Measurements from ENCODE around the gene EPB41L4A. TPM values are rescaled to one million over a fixed set of nuclear protein-coding genes. Genes with fewer than 3 reads are reported as not detected.
A peak's percentile ranks its signal among the peaks of the same experiment; 100 is the strongest.
"Not testable (repeated sequence)": the region's sequence is repeated elsewhere in the genome, so short reads cannot be mapped to it uniquely, and the experiment has no call there.

The EPB41L4A gene
- total and polyA plus RNA-seq, 2 experiments from 2014 or later = 9.5 to 12.9 TPM

GRCh38 chr5:112227911-112228631, 191.0 kb downstream of the EPB41L4A start:
- Histone ChIP-seq H3K27ac (no peak overlapping the region), H3K79me2 (no peaks in the 10 kb centered on the region), H3K4me3 (no peak overlapping the region), H3K27me3 (no peaks in the 10 kb centered on the region), H3K9me2 (replicated peaks; ENCODE audit: insufficient read depth) (no peaks in the 10 kb centered on the region), H3K4me2 (peak overlapping the region; percentile 57), H2AFZ (no peak overlapping the region), H3K4me1 (ENCODE audit: insufficient read depth) (no peaks in the 10 kb centered on the region), H3K9me3 (ENCODE audit: low read depth) (no peaks in the 10 kb centered on the region), H4K20me1 (ENCODE audit: insufficient read depth, poor library complexity, severe bottlenecking) (no peaks in the 10 kb centered on the region), H3K36me3 (replicated peaks; ENCODE audit: insufficient read depth, low read depth) (no peaks in the 10 kb centered on the region)
- no peak for DNase-seq (ENCODE audit: low spot score)
- WGBS (ENCODE audit: low lambda C conversion rate, missing lambda C conversion rate) = 77% methylated on average over 4 of the region's 4 CpGs
- TF ChIP-seq EZH2 (IDR thresholded peaks at IDR 0.05; ENCODE audit: borderline replicate concordance) (no peak), CTCF (IDR thresholded peaks at IDR 0.05; ENCODE audit: poor library complexity) (no peak), EZH2phosphoT487 (IDR thresholded peaks at IDR 0.05; ENCODE audit: low read depth, severe bottlenecking, unreplicated experiment) (no peak)

GRCh38 chr5:112226215-112226614, 192.9 kb downstream of the EPB41L4A start:
- no peaks in the 10 kb centered on the region for H3K27me3 ChIP-seq
- H3K9me3 ChIP-seq (ENCODE audit: low read depth) = no peaks in the 10 kb centered on the region
- DNase-seq (ENCODE audit: low spot score) = no peak
- H3K36me3 ChIP-seq (replicated peaks; ENCODE audit: insufficient read depth, low read depth) = no peaks in the 10 kb centered on the region
- H4K20me1 ChIP-seq (ENCODE audit: insufficient read depth, poor library complexity, severe bottlenecking) = no peaks in the 10 kb centered on the region
- no peak overlapping the region for H3K27ac ChIP-seq
- H3K4me3 ChIP-seq = no peak overlapping the region
- H2AFZ ChIP-seq = no peak overlapping the region
- 95% methylated on average over 3 of the region's 3 CpGs for WGBS (ENCODE audit: low lambda C conversion rate, missing lambda C conversion rate)
- no peak overlapping the region for H3K4me2 ChIP-seq
- TF ChIP-seq EZH2phosphoT487 (IDR thresholded peaks at IDR 0.05; ENCODE audit: low read depth, severe bottlenecking, unreplicated experiment) (no peak), EZH2 (IDR thresholded peaks at IDR 0.05; ENCODE audit: borderline replicate concordance) (no peak), CTCF (IDR thresholded peaks at IDR 0.05; ENCODE audit: poor library complexity) (no peak)
- H3K79me2 ChIP-seq = no peaks in the 10 kb centered on the region
- no peaks in the 10 kb centered on the region for H3K9me2 ChIP-seq (replicated peaks; ENCODE audit: insufficient read depth)
- peaks cover 11% of the 10 kb centered on the region for H3K4me1 ChIP-seq (ENCODE audit: insufficient read depth)

GRCh38 chr5:112222997-112223396, 196.1 kb downstream of the EPB41L4A start:
- H3K27me3 ChIP-seq; H2AFZ ChIP-seq; H3K4me3 ChIP-seq; H4K20me1 ChIP-seq (ENCODE audit: insufficient read depth, poor library complexity, severe bottlenecking); H3K9me3 ChIP-seq (ENCODE audit: low read depth); H3K79me2 ChIP-seq; H3K9me2 ChIP-seq (replicated peaks; ENCODE audit: insufficient read depth); DNase-seq (ENCODE audit: low spot score); H3K4me2 ChIP-seq; H3K27ac ChIP-seq; H3K36me3 ChIP-seq (replicated peaks; ENCODE audit: insufficient read depth, low read depth): not testable (repeated sequence)
- peaks cover 15% of the 10 kb centered on the region for H3K4me1 ChIP-seq (ENCODE audit: insufficient read depth)
- 86% methylated on average over 7 of the region's 7 CpGs for WGBS (ENCODE audit: low lambda C conversion rate, missing lambda C conversion rate)

- TF ChIP-seq CTCF (IDR thresholded peaks at IDR 0.05; ENCODE audit: poor library complexity) (no peak), EZH2phosphoT487 (IDR thresholded peaks at IDR 0.05; ENCODE audit: low read depth, severe bottlenecking, unreplicated experiment) (no peak)
- no peaks in the 10 kb centered on the region for H3K36me3 ChIP-seq (replicated peaks; ENCODE audit: insufficient read depth, low read depth)
- H3K4me1 ChIP-seq (ENCODE audit: insufficient read depth) = peaks cover 15% of the 10 kb centered on the region
- H3K4me3 ChIP-seq = no peak overlapping the region
- no peak overlapping the region for H3K27ac ChIP-seq
- DNase-seq (ENCODE audit: low spot score) = peak; percentile 10
- H2AFZ ChIP-seq = no peak overlapping the region
- no peaks in the 10 kb centered on the region for H3K9me3 ChIP-seq (ENCODE audit: low read depth)
- no peak overlapping the region for H3K4me2 ChIP-seq
- H3K79me2 ChIP-seq = no peaks in the 10 kb centered on the region
- no peaks in the 10 kb centered on the region for H4K20me1 ChIP-seq (ENCODE audit: insufficient read depth, poor library complexity, severe bottlenecking)
- WGBS (ENCODE audit: low lambda C conversion rate, missing lambda C conversion rate) = 39% methylated on average over 2 of the region's 2 CpGs
- H3K27me3 ChIP-seq = no peaks in the 10 kb centered on the region
- H3K9me2 ChIP-seq (replicated peaks; ENCODE audit: insufficient read depth) = no peaks in the 10 kb centered on the region
Measured at GRCh38 chr5:112221128-112221527, 197.9 kb downstream of the EPB41L4A start.
